Left cardiac atrium (tissue), 4 donors: ENCODE results near the gene MGMT. TPM values are rescaled to one million over a fixed set of nuclear protein-coding genes. Genes with fewer than 3 reads are reported as not detected.
A peak's percentile ranks its signal among the peaks of the same experiment; 100 is the strongest.

Source experiments
- ATAC-seq, 2 donors: fragments of 200-7000 bp; cut with Tn5 transposase; one replicate each; pipeline ENCODE4 v1.9.1; 2020; ENCODE audit warnings: mild to moderate bottlenecking in 2 of 2, moderate library complexity in 2 of 2
- DNase-seq: peaks from one replicate; pipeline ENCODE4 v3.0.0-alpha.2; 2020
- intact Hi-C, 2 donors: fragments of 100-400 bp; cut with DNase I; formaldehyde crosslinking; loops; one replicate each; pipeline versions ENCODE4 v1.14.1 to v1.15.1; 2022 to 2023
- total RNA-seq, 2 donors: library from RNA; stranded (reverse); fragmentation: NEBNext Ultra II Directional; extraction: Animal tissue kit (Norgen Biotek cat#: 25700); gene quantifications; one replicate each; pipeline ENCODE4 v1.2.1, GENCODE V29; 2021
- donor health status: DM: no; HTN: yes; CAD: no.
- donor health status: DM: no; HTN: yes; CAD: no; lungs with severe emphysema.
- donor health status: DM: yes; HTN: yes; CAD: no.
- donor health status: Dilated cardiomyopathy.

Gene MGMT
- total RNA-seq, 2 donors from 2014 or later, result 10.1 to 15.7 TPM

- DNase-seq (no peak), ATAC-seq (peak in 1 of 2 donors; percentile 44)
- intact Hi-C loops, result no loop called here
These were observed 93.3 kb downstream of the MGMT start for GRCh38 chr10:129560361-129560760.

- DNase-seq (no peak), ATAC-seq (no peak)
- intact Hi-C loops, result no loop called here
These were observed 95.4 kb downstream of the MGMT start for GRCh38 chr10:129562487-129562886.

GRCh38 chr10:129564923-129565322, 97.9 kb downstream of the MGMT start:
- DNase-seq (no peak), ATAC-seq (no peak)
- intact Hi-C loops, result no loop called here

GRCh38 chr10:129568583-129569344, 101.7 kb downstream of the MGMT start:
- ATAC-seq, result peak in 1 of 2 donors; percentile 33
- no peak for DNase-seq
- intact Hi-C loops, result no loop called here

GRCh38 chr10:129570185-129570584, 103.1 kb downstream of the MGMT start:
- intact Hi-C loops, result no loop called here
- no peak for DNase-seq
- no peak for ATAC-seq

- ATAC-seq, result no peak
- intact Hi-C loops, result no loop called here
- DNase-seq, result no peak
These were observed 112.2 kb downstream of the MGMT start for GRCh38 chr10:129579228-129579627.

- intact Hi-C loops, result no loop called here
- ATAC-seq, result no peak
- DNase-seq, result no peak
These were observed 113.0 kb downstream of the MGMT start for GRCh38 chr10:129580010-129580409.

GRCh38 chr10:129580901-129581300, 113.9 kb downstream of the MGMT start:
- intact Hi-C loops, result no loop called here
- DNase-seq (no peak), ATAC-seq (no peak)

- DNase-seq (no peak), ATAC-seq (no peak)
- intact Hi-C loops, result no loop called here
These were observed 114.9 kb downstream of the MGMT start for GRCh38 chr10:129581827-129582411.

GRCh38 chr10:129583831-129584230, 116.8 kb downstream of the MGMT start:
- ATAC-seq (no peak), DNase-seq (no peak)
- intact Hi-C loops, result no loop called here

- intact Hi-C loops, result no loop called here
- no peak for ATAC-seq
- DNase-seq, result no peak
These were observed 119.9 kb downstream of the MGMT start for GRCh38 chr10:129586898-129587443.

GRCh38 chr10:129589546-129589945, 122.5 kb downstream of the MGMT start:
- intact Hi-C loops, result no loop called here
- no peak for ATAC-seq
- no peak for DNase-seq

- ATAC-seq (no peak), DNase-seq (no peak)
- intact Hi-C loops, result no loop called here
These were observed 126.9 kb downstream of the MGMT start for GRCh38 chr10:129593953-129594352.

GRCh38 chr10:129594811-129595210, 127.8 kb downstream of the MGMT start:
- DNase-seq (no peak), ATAC-seq (no peak)
- intact Hi-C loops, result no loop called here

- intact Hi-C loops, result no loop called here
- ATAC-seq, result no peak
These were observed 131.4 kb downstream of the MGMT start for GRCh38 chr10:129598413-129598812.

GRCh38 chr10:129599160-129599559, 132.1 kb downstream of the MGMT start:
- intact Hi-C loops, result no loop called here
- ATAC-seq, result no peak
- DNase-seq, result no peak

More at GRCh38 chr10:129598413-129598812, 131.4 kb downstream of the MGMT start:
- DNase-seq, result no peak

GRCh38 chr10:129601737-129602136, 134.7 kb downstream of the MGMT start:
- DNase-seq (no peak), ATAC-seq (no peak)
- intact Hi-C loops, result no loop called here

GRCh38 chr10:129602938-129603535, 136.0 kb downstream of the MGMT start:
- no peak for ATAC-seq
- intact Hi-C loops, result no loop called here
- no peak for DNase-seq

GRCh38 chr10:129604333-129605032, 137.4 kb downstream of the MGMT start:
- intact Hi-C loops, result no loop called here
- no peak for DNase-seq
- no peak for ATAC-seq
